OCI-LY1 (cell line): ENCODE measurements around the gene LPCAT2.

Experiments
- EZH2 ChIP-seq: fragments of 200-600 bp; sonication (generic), shearing (Covaris generic); IDR thresholded peaks from 2 replicates; pipeline ENCODE4 v1.8.0; 2017; ENCODE audit warnings: borderline replicate concordance, mixed run types, mild to moderate bottlenecking, antibody characterized with exemption, low read length, moderate library complexity, mixed read lengths
- TF ChIP-seq, protein P1 (sequence below): fragments of 200-600 bp; sonication (generic), shearing (Covaris generic); IDR thresholded peaks from 2 replicates; pipeline ENCODE4 v1.5.1; 2017; ENCODE audit warnings: mild to moderate bottlenecking, antibody characterized with exemption, low read length, moderate library complexity, mixed read lengths

DNA sequence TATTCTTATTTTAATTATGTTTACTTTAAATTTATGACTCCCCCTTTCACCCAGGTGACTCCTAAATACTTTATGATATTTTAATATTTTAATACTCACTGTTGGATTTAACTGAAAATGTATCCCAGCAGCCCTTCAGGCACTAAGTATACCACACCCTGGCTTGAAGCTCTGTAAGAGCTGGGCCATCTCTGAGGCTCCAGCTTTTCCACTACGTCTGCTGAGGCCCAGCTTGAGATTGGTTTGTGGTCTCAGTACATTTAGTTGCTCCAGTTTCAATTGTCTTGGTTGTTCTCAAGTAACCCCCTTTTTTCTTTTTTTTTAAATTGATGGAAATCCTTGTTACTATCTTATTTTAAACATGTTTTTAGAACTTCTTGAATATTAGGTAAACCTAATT is 30.6 kb downstream of the LPCAT2 start:
- TF ChIP-seq, protein P1, sequence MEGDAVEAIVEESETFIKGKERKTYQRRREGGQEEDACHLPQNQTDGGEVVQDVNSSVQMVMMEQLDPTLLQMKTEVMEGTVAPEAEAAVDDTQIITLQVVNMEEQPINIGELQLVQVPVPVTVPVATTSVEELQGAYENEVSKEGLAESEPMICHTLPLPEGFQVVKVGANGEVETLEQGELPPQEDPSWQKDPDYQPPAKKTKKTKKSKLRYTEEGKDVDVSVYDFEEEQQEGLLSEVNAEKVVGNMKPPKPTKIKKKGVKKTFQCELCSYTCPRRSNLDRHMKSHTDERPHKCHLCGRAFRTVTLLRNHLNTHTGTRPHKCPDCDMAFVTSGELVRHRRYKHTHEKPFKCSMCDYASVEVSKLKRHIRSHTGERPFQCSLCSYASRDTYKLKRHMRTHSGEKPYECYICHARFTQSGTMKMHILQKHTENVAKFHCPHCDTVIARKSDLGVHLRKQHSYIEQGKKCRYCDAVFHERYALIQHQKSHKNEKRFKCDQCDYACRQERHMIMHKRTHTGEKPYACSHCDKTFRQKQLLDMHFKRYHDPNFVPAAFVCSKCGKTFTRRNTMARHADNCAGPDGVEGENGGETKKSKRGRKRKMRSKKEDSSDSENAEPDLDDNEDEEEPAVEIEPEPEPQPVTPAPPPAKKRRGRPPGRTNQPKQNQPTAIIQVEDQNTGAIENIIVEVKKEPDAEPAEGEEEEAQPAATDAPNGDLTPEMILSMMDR = no peak
- TF ChIP-seq EZH2 = no peak
